K562 (cell line): Measurements from ENCODE around the gene KIF6.

ENCODE experiments used
- BRD4 ChIP-seq: fragments of 200-600 bp; sonication (generic); IDR thresholded peaks from 2 replicates; pipeline ENCODE4 v1.6.1; 2017; ENCODE audit warnings: inconsistent platforms
- BRF2 ChIP-seq: IDR thresholded peaks from 3 replicates; pipeline ENCODE4 v1.6.1; 2011; ENCODE audit warnings: borderline replicate concordance, mild to moderate bottlenecking; ENCODE audit not compliant: insufficient read length, insufficient read depth
- HMG20B ChIP-seq: fragments of 250-450 bp; sonication (Bioruptor Pico); IDR thresholded peaks from 2 replicates; pipeline ENCODE4 v1.5.0; 2021; ENCODE audit warnings: mild to moderate bottlenecking
- JUN ChIP-seq, 2 experiments: sonication (generic) in 1 of 2; formaldehyde crosslinking in 1 of 2; IDR thresholded peaks; 2 replicates each; pipeline versions ENCODE4 v1.6.1 to v1.8.0; 2012 to 2022; ENCODE audit warnings: borderline replicate concordance in 2 of 2, mild to moderate bottlenecking in 2 of 2, improper control_type of control experiment in 1 of 2, low read depth in 1 of 2, low read length in 1 of 2, missing genetic modification reagents in 1 of 2
- NONO ChIP-seq, 2 experiments: fragments of 200-400 bp in 1 of 2; fragments of 450-650 bp in 1 of 2; formaldehyde crosslinking in 1 of 2; IDR thresholded peaks; 2 replicates each; pipeline ENCODE4 v1.6.1; 2017; ENCODE audit warnings: low read depth in 2 of 2, mild to moderate bottlenecking in 2 of 2, moderate library complexity in 2 of 2, low read length in 1 of 2
- POLR2A ChIP-seq: fragments of 450-650 bp; conservative IDR thresholded peaks from 2 replicates; pipeline ENCODE4 v1.6.1; 2016
- RAD51 ChIP-seq: fragments of 450-650 bp; IDR thresholded peaks from 2 replicates; pipeline ENCODE4 v1.7.1; 2016; ENCODE audit warnings: low read depth, mild to moderate bottlenecking, borderline replicate concordance
- ZNF77 ChIP-seq: fragments of 250-450 bp; sonication (Bioruptor Pico); IDR thresholded peaks from 2 replicates; pipeline ENCODE4 v1.5.0; 2020

GRCh38 chr6:39521958-39522357, 203.2 kb downstream of the KIF6 start:
- TF ChIP-seq JUN (IDR thresholded peaks at IDR 0.05; ENCODE audit: borderline replicate concordance, low read depth, low read length) = no peak
- no peak for TF ChIP-seq JUN (CRISPR knock-in tag; IDR thresholded peaks at IDR 0.05; ENCODE audit: borderline replicate concordance)
- no peak for TF ChIP-seq ZNF77 (CRISPR knock-in tag)
- TF ChIP-seq NONO (IDR thresholded peaks at IDR 0.05; ENCODE audit: low read depth in 2 of 2, low read length in 1 of 2) = no peak
- no peak for TF ChIP-seq HMG20B (CRISPR knock-in tag)
- TF ChIP-seq POLR2A = no peak
- no peak for TF ChIP-seq BRF2
- no peak for TF ChIP-seq BRD4
- TF ChIP-seq RAD51 = no peak
